Measurements from ENCODE around the gene CALN1. TPM values are rescaled to one million over a fixed set of nuclear protein-coding genes. Genes with fewer than 3 reads are reported as not detected.

CALN1 gene
- total RNA-seq, 1 donor = under 0.01 TPM

- no peaks in the 10 kb centered on the region for H3K4me1 ChIP-seq (ENCODE audit: insufficient read depth, low read length)
- no peaks in the 10 kb centered on the region for H3K9me3 ChIP-seq (ENCODE audit: low read depth, low read length)
- H3K4me3 ChIP-seq (ENCODE audit: low read length) = no peak overlapping the region
- H3K27me3 ChIP-seq (ENCODE audit: insufficient read depth, low read length) = no peaks in the 10 kb centered on the region
Observed at GRCh38 chr7:71912476-71912875, 499.7 kb downstream of the CALN1 start.

GRCh38 chr7:71911051-71911450, 501.1 kb downstream of the CALN1 start:
- H3K9me3 ChIP-seq (ENCODE audit: low read depth, low read length) = no peaks in the 10 kb centered on the region
- H3K4me1 ChIP-seq (ENCODE audit: insufficient read depth, low read length) = no peaks in the 10 kb centered on the region
- no peaks in the 10 kb centered on the region for H3K27me3 ChIP-seq (ENCODE audit: insufficient read depth, low read length)
- no peak overlapping the region for H3K4me3 ChIP-seq (ENCODE audit: low read length)

GRCh38 chr7:71905821-71906220, 506.3 kb downstream of the CALN1 start:
- H3K9me3 ChIP-seq (ENCODE audit: low read depth, low read length) = no peaks in the 10 kb centered on the region
- no peak overlapping the region for H3K4me3 ChIP-seq (ENCODE audit: low read length)

GRCh38 chr7:71904484-71904883, 507.7 kb downstream of the CALN1 start:
- H3K9me3 ChIP-seq (ENCODE audit: low read depth, low read length) = no peaks in the 10 kb centered on the region
- no peak overlapping the region for H3K4me3 ChIP-seq (ENCODE audit: low read length)
- no peaks in the 10 kb centered on the region for H3K4me1 ChIP-seq (ENCODE audit: insufficient read depth, low read length)
- no peaks in the 10 kb centered on the region for H3K27me3 ChIP-seq (ENCODE audit: insufficient read depth, low read length)

More at GRCh38 chr7:71905821-71906220, 506.3 kb downstream of the CALN1 start:
- H3K27me3 ChIP-seq (ENCODE audit: insufficient read depth, low read length) = no peaks in the 10 kb centered on the region
- H3K4me1 ChIP-seq (ENCODE audit: insufficient read depth, low read length) = no peaks in the 10 kb centered on the region

GRCh38 chr7:71900556-71900955, 511.6 kb downstream of the CALN1 start:
- Histone ChIP-seq H3K27me3 (ENCODE audit: insufficient read depth, low read length) (no peaks in the 10 kb centered on the region), H3K9me3 (ENCODE audit: low read depth, low read length) (no peaks in the 10 kb centered on the region), H3K4me1 (ENCODE audit: insufficient read depth, low read length) (no peaks in the 10 kb centered on the region), H3K4me3 (ENCODE audit: low read length) (no peak overlapping the region)

GRCh38 chr7:71896535-71896934, 515.6 kb downstream of the CALN1 start:
- no peak overlapping the region for H3K4me3 ChIP-seq (ENCODE audit: low read length)
- no peaks in the 10 kb centered on the region for H3K9me3 ChIP-seq (ENCODE audit: low read depth, low read length)
- H3K4me1 ChIP-seq (ENCODE audit: insufficient read depth, low read length) = no peaks in the 10 kb centered on the region
- no peaks in the 10 kb centered on the region for H3K27me3 ChIP-seq (ENCODE audit: insufficient read depth, low read length)

- Histone ChIP-seq H3K4me3 (ENCODE audit: low read length) (no peak overlapping the region), H3K27me3 (ENCODE audit: insufficient read depth, low read length) (no peaks in the 10 kb centered on the region), H3K4me1 (ENCODE audit: insufficient read depth, low read length) (no peaks in the 10 kb centered on the region), H3K9me3 (ENCODE audit: low read depth, low read length) (no peaks in the 10 kb centered on the region)
Observed at GRCh38 chr7:71886046-71886445, 526.1 kb downstream of the CALN1 start.

- H3K27me3 ChIP-seq (ENCODE audit: insufficient read depth, low read length) = no peaks in the 10 kb centered on the region
- H3K4me1 ChIP-seq (ENCODE audit: insufficient read depth, low read length) = no peaks in the 10 kb centered on the region
- H3K4me3 ChIP-seq (ENCODE audit: low read length) = no peak overlapping the region
- no peaks in the 10 kb centered on the region for H3K9me3 ChIP-seq (ENCODE audit: low read depth, low read length)
Observed at GRCh38 chr7:71885487-71885886, 526.7 kb downstream of the CALN1 start.

GRCh38 chr7:71883415-71883814, 528.7 kb downstream of the CALN1 start:
- Histone ChIP-seq H3K9me3 (ENCODE audit: low read depth, low read length) (no peaks in the 10 kb centered on the region), H3K27me3 (ENCODE audit: insufficient read depth, low read length) (no peaks in the 10 kb centered on the region), H3K4me1 (ENCODE audit: insufficient read depth, low read length) (no peaks in the 10 kb centered on the region), H3K4me3 (ENCODE audit: low read length) (no peak overlapping the region)

GRCh38 chr7:71871446-71871845, 540.7 kb downstream of the CALN1 start:
- Histone ChIP-seq H3K9me3 (ENCODE audit: low read depth, low read length) (no peaks in the 10 kb centered on the region), H3K4me1 (ENCODE audit: insufficient read depth, low read length) (peaks cover 3% of the 10 kb centered on the region), H3K4me3 (ENCODE audit: low read length) (no peak overlapping the region), H3K27me3 (ENCODE audit: insufficient read depth, low read length) (no peaks in the 10 kb centered on the region)

- H3K4me1 ChIP-seq (ENCODE audit: insufficient read depth, low read length) = peaks cover 3% of the 10 kb centered on the region
- no peak overlapping the region for H3K4me3 ChIP-seq (ENCODE audit: low read length)
- no peaks in the 10 kb centered on the region for H3K9me3 ChIP-seq (ENCODE audit: low read depth, low read length)
- H3K27me3 ChIP-seq (ENCODE audit: insufficient read depth, low read length) = no peaks in the 10 kb centered on the region
Observed at GRCh38 chr7:71870812-71871211, 541.3 kb downstream of the CALN1 start.

- no peak overlapping the region for H3K4me3 ChIP-seq (ENCODE audit: low read length)
- H3K9me3 ChIP-seq (ENCODE audit: low read depth, low read length) = no peaks in the 10 kb centered on the region
- H3K27me3 ChIP-seq (ENCODE audit: insufficient read depth, low read length) = no peaks in the 10 kb centered on the region
Observed at GRCh38 chr7:71868797-71869196, 543.3 kb downstream of the CALN1 start.

GRCh38 chr7:71867626-71868025, 544.5 kb downstream of the CALN1 start:
- H3K4me3 ChIP-seq (ENCODE audit: low read length) = no peak overlapping the region
- H3K9me3 ChIP-seq (ENCODE audit: low read depth, low read length) = no peaks in the 10 kb centered on the region
- H3K27me3 ChIP-seq (ENCODE audit: insufficient read depth, low read length) = no peaks in the 10 kb centered on the region
- peaks cover 3% of the 10 kb centered on the region for H3K4me1 ChIP-seq (ENCODE audit: insufficient read depth, low read length)

More at GRCh38 chr7:71868797-71869196, 543.3 kb downstream of the CALN1 start:
- H3K4me1 ChIP-seq (ENCODE audit: insufficient read depth, low read length) = peaks cover 3% of the 10 kb centered on the region

GRCh38 chr7:71865172-71865571, 547.0 kb downstream of the CALN1 start:
- Histone ChIP-seq H3K4me3 (ENCODE audit: low read length) (no peak overlapping the region), H3K27me3 (ENCODE audit: insufficient read depth, low read length) (no peaks in the 10 kb centered on the region), H3K4me1 (ENCODE audit: insufficient read depth, low read length) (peaks cover 3% of the 10 kb centered on the region), H3K9me3 (ENCODE audit: low read depth, low read length) (no peaks in the 10 kb centered on the region)

- Histone ChIP-seq H3K27me3 (ENCODE audit: insufficient read depth, low read length) (no peaks in the 10 kb centered on the region), H3K4me3 (ENCODE audit: low read length) (no peak overlapping the region), H3K4me1 (ENCODE audit: insufficient read depth, low read length) (peaks cover 3% of the 10 kb centered on the region), H3K9me3 (ENCODE audit: low read depth, low read length) (no peaks in the 10 kb centered on the region)
Observed at GRCh38 chr7:71864130-71864529, 548.0 kb downstream of the CALN1 start.

- Histone ChIP-seq H3K4me1 (ENCODE audit: insufficient read depth, low read length) (no peaks in the 10 kb centered on the region), H3K27me3 (ENCODE audit: insufficient read depth, low read length) (no peaks in the 10 kb centered on the region), H3K4me3 (ENCODE audit: low read length) (no peak overlapping the region), H3K9me3 (ENCODE audit: low read depth, low read length) (no peaks in the 10 kb centered on the region)
Observed at GRCh38 chr7:71860572-71860971, 551.6 kb downstream of the CALN1 start.

- Histone ChIP-seq H3K4me3 (ENCODE audit: low read length) (no peak overlapping the region), H3K9me3 (ENCODE audit: low read depth, low read length) (no peaks in the 10 kb centered on the region), H3K4me1 (ENCODE audit: insufficient read depth, low read length) (no peaks in the 10 kb centered on the region), H3K27me3 (ENCODE audit: insufficient read depth, low read length) (no peaks in the 10 kb centered on the region)
Observed at GRCh38 chr7:71857338-71857737, 554.8 kb downstream of the CALN1 start.

Data from mononuclear cell (primary cell).